H1 (cell line): Measurements from ENCODE around the gene AIPL1. TPM values are rescaled to one million over a fixed set of nuclear protein-coding genes. Genes with fewer than 3 reads are reported as not detected.

Experiments used
- polyA plus RNA-seq, 7 experiments: library from polyadenylated mRNA; depleted of rRNA in 3 of 7; stranded (reverse) in 5 of 7; unstranded in 2 of 7; fragments of >200 nt in 5 of 7; fragments of 200-250 nt in 2 of 7; gene quantifications; 1 replicate in 5 of 7; 2 replicates in 1 of 7; 4 replicates in 1 of 7; pipeline versions ENCODE4 v1.2.1 to v1.2.3, GENCODE V29; 2011 to 2013; ENCODE audit warnings: missing spikeins in 2 of 7, mixed read lengths in 2 of 7
- total RNA-seq: library from RNA; stranded (reverse); fragmentation: NEBNext Ultra II Directional; extraction: Animal tissue kit (Norgen Biotek cat#: 25700); gene quantifications from 2 replicates; pipeline ENCODE4 v1.2.1, GENCODE V29; 2021

Gene AIPL1
- total and polyA plus RNA-seq, 2 of the 8 experiments (the other 6 are each of a cell fraction or from before 2014, with no cell fraction given): 0.56 to 0.71 TPM

Other genes with a start within 250 kb of the AIPL1 start
- 133 and 143 TPM in 2 replicates for gene PIMREG, start 9.3 kb upstream of the AIPL1 start, total RNA-seq
- 126 and 148 TPM in 2 replicates for gene PIMREG, start 9.3 kb upstream of the AIPL1 start, polyA plus RNA-seq (2011; rRNA removed)
- 1.7 and 2.1 TPM in 2 replicates for gene PITPNM3, start 121.4 kb upstream of the AIPL1 start, total RNA-seq
- gene PITPNM3, start 121.4 kb upstream of the AIPL1 start, polyA plus RNA-seq (2011; rRNA removed): 3.1 and 4.8 TPM in 2 replicates
- 27.1 and 29.2 TPM in 2 replicates for gene KIAA0753, start 205.6 kb upstream of the AIPL1 start, total RNA-seq
- gene KIAA0753, start 205.6 kb upstream of the AIPL1 start, polyA plus RNA-seq (2011; rRNA removed): 4.2 and 5.0 TPM in 2 replicates
- gene TXNDC17, start 205.9 kb upstream of the AIPL1 start, total RNA-seq: 182 and 192 TPM in 2 replicates
- gene TXNDC17, start 205.9 kb upstream of the AIPL1 start, polyA plus RNA-seq (2011; rRNA removed): 410 TPM in 2 replicates
- 11.0 and 12.3 TPM in 2 replicates for gene MED31, start 216.5 kb upstream of the AIPL1 start, total RNA-seq
- 2.4 and 4.6 TPM in 2 replicates for gene MED31, start 216.5 kb upstream of the AIPL1 start, polyA plus RNA-seq (2011; rRNA removed)
- gene C17orf100, start 216.6 kb upstream of the AIPL1 start, total RNA-seq: 1.6 and 2.8 TPM in 2 replicates
- gene C17orf100, start 216.6 kb upstream of the AIPL1 start, polyA plus RNA-seq (2011; rRNA removed): 2.1 and 2.6 TPM in 2 replicates